Fibroblast of the aortic adventitia (primary cell): ENCODE data around the gene TECTA. TPM values are rescaled to one million over a fixed set of nuclear protein-coding genes. Genes with fewer than 3 reads are reported as not detected.

Experiments
- DNase-seq: peaks from one replicate; pipeline ENCODE4 v3.0.0-alpha.2; 2010; ENCODE audit warnings: low read depth
- H3K4me3 ChIP-seq: 2 replicates; pipeline ENCODE4 v1.5.1; 2011; ENCODE audit warnings: low read depth, mild to moderate bottlenecking, control low read depth, low read length, moderate library complexity
- CTCF ChIP-seq: IDR thresholded peaks from 2 replicates; pipeline ENCODE4 v1.5.1; 2011; ENCODE audit warnings: mild to moderate bottlenecking, low read length, control low read depth, inconsistent platforms; ENCODE audit not compliant: insufficient read depth
- total RNA-seq: library from RNA; depleted of rRNA; stranded (reverse); fragments of >200 nt; gene quantifications from 2 replicates; pipeline ENCODE4 v1.2.3, GENCODE V29; 2012; ENCODE audit warnings: low replicate concordance

TECTA gene
- total RNA-seq, 1 donor = 0.36 TPM

GRCh38 chr11:121104312-121104762 is 3.3 kb downstream of the TECTA start:
- no peak overlapping the region for H3K4me3 ChIP-seq
- peak; percentile 15 for TF ChIP-seq CTCF
- no peak for DNase-seq

DNA sequence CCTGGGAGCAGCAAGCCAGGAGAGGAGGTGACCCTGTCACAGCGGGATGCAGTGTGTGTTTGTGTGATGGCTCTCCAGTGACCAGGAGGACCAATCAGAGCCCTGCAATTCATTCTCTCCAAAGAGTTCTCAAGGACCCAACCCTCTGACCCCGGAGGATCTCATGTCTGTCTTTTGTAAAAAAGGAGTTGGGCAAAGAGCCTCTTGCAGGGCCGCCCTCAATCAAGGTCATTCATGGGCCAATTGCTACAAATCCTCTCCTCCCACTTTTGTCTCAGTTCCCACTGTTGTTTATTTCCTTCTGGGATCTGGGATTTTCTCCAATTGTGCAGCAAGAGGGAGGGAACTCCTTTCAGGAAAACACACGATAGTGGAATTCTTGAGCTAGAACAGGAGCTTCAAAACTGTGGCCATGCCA is 4.0 kb downstream of the TECTA start:
- DNase-seq = peak; percentile 69
- TF ChIP-seq CTCF = no peak
- no peak overlapping the region for H3K4me3 ChIP-seq

- DNase-seq = no peak
- H3K4me3 ChIP-seq = no peak overlapping the region
- no peak for TF ChIP-seq CTCF
These were observed 4.6 kb downstream of the TECTA start for GRCh38 chr11:121105481-121106195.

- no peak overlapping the region for H3K4me3 ChIP-seq
- DNase-seq = no peak
- TF ChIP-seq CTCF = no peak
These were observed 5.8 kb downstream of the TECTA start for GRCh38 chr11:121106812-121107211.

GRCh38 chr11:121108413-121108812 is 7.4 kb downstream of the TECTA start:
- no peak for TF ChIP-seq CTCF
- H3K4me3 ChIP-seq = no peak overlapping the region
- DNase-seq = no peak

DNA sequence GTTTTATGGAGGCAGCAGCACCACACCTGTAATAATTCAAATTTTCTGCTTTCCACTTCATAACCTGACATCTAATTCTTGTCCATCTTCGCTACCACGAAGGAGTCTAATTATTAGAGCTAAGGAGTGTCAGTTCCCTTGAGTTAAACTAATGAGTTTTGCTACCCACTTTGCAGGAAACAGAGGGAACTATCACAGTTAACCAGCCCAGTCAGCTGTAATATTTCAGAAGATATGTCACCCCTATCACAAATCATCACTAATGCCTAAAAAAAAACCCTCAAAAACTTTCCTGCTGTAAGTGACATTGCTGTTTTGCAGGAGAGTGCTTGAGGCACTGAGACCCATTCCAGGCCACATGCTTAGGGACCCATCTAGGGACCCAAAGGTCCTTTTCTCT is 8.4 kb downstream of the TECTA start:
- no peak for TF ChIP-seq CTCF
- H3K4me3 ChIP-seq = no peak overlapping the region
- no peak for DNase-seq
